NCI-H82 (cell line): Measurements from ENCODE around the gene TMEM240.

Experiments used
- DNase-seq: peaks from one replicate; lab custom pipeline; 2025; lab: John Stamatoyannopoulos, UW

Gene TMEM240

GRCh38 chr1:1540090-1540817 lies at the start of gene TMEM240:
TMEM240 (minus strand) TSS chr1:1540624; CDS start chr1:1540346, 278 bp downstream.
- DNase-seq, result peak; percentile 49

- DNase-seq, result no peak
Observed at GRCh38 chr1:1583347-1584010, 43.1 kb upstream of the TMEM240 start.

DNA sequence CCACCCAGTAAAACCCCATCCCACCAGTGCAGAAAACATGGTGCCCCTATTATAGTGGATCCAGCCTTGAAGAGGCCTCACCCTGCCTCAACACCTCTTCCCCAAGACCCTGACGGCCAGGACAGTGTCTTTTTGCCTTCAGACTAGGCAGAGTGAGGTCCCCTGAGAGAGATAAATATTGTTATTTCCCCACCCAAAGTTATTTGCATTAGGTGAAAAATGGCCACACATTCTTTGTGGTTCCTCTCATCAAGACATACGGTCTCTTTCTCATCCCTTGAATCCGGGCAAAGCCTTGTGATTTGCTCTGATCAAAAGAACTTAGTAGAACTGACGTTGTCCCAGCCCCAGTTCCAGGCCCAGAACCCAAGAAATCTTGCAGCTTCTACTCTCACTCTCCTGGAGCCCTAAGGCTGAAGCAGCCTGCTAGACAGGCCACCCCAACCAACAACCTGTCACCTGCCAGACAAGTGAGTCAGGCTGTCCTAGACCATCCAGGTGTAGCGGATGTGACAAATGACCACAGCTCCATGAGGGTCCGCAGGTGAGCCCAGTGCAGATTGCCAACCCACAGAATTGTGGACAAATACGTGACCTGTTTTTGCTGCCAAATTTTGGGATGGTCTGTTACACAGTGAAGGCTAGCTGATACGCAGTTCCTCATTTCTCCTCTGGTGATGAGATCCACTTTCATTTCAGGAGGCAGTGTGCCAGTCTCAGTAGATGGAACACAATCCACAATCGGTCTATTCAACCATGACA lies 42.3 kb upstream of the TMEM240 start:
- no peak for DNase-seq

DNA sequence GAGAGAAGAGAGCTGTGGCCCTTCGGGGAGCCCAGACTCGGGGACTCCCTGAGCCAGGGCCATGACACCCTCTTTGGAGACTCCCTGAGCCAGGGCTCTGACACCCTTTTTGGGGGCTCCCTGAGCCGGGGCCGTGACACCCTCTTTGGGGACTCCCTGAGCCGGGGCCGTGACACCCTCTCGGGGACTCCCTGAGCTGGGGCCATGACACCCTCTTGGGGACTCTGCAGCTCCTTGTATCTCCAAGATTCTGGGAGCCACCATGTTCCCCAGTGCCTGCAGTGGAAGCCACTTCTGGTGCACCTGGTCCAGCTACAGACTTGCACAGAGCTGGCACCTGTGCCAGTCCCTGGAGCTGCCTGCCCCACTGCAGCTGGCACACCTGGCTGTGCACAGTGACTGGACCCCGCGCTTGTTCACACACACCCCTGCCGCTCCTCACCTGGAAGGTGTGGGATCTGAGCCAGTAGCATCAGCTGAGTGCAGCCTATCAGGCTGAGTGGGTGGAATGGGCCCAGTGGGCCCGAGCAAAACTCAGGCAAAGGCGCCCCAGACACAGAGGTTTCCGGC lies 38.0 kb upstream of the TMEM240 start:
- DNase-seq, result no peak

DNA sequence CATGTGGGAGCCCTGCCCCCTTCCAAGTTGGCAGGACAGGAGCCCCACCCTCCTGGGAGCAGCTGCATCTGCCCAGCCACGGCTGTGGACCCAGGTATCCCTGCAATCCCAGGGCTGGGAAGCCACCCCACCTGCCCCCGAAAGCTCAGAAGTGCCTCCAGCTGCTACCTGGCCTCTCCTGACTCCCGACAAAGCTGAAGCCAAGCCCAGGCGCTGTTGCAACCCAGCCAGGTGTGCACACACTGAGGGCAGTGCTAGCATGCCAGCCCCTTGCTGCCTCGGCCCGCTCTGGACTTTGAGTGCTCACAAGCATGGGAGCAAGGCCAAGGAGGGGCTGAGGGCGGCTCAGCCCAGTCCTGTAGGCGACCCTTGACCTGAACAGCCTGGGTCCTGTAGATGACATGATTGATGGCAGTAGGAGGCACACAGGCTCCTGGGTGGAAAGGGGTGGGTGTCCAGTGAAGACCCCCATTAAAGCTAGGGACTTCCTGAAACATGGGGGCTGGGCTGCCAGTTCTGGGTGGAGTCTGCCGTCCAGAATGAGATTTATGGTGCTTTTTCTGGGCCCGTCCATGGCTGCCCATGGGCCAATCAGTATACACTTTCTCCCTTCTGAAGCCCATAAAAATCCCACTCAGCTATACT lies 37.1 kb upstream of the TMEM240 start:
- no peak for DNase-seq

- peak; percentile 96 for DNase-seq
Observed at GRCh38 chr1:1574721-1575537, 34.5 kb upstream of the TMEM240 start, which contains the start of gene SSU72. SSU72 (minus strand) TSS chr1:1574863; CDS start chr1:1574557, 306 bp downstream.

DNA sequence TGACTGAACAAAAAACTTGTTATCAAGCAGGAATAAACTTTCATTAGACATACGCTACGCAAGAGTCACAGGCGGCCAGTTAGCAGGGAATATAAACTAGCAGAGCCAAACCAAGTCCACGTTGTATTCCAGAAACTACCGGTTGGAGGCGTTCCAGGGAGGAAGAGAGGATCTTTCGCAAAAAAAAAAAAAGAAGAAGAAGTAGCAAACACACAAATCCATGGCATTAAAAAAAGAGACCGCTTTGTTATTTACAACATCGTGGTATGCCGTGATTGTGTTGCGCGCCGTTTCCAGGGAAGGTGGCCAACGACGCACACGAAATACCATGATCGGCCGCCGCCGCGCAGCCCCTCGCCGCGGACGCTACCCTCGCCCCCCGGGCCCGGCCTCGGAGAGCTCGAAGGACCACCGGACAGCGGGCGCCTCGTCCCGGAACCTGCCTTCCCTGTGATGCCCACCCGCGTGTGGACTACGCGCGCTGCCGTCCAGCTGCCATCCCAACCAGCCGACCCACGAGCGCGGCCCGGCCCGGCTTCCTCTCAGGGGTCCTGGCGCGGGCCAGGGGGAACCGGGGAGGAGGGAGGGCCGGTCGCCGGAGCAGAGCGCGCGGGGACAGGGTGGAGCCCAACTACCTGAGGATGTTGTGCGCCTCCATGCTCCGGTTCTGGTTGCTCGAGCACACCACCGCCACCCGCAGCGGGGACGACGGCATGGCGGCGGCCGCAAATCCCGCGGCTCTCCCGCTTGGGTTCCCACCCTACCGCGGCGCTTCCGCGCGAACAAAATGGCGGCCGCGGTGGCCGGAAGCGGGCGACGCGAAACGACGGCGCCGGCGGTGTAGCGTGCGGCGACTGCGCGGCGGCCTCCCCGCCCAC lies 33.7 kb upstream of the TMEM240 start:
- DNase-seq, result peak; percentile 82

GRCh38 chr1:1569341-1569740 lies 28.9 kb upstream of the TMEM240 start:
- no peak for DNase-seq

- DNase-seq, result no peak
Observed at GRCh38 chr1:1567891-1568291, 27.5 kb upstream of the TMEM240 start.

GRCh38 chr1:1567152-1567875 lies 26.9 kb upstream of the TMEM240 start:
- no peak for DNase-seq

- DNase-seq, result no peak
Observed at GRCh38 chr1:1565340-1565739, 24.9 kb upstream of the TMEM240 start.

- DNase-seq, result no peak
Observed at GRCh38 chr1:1564268-1564667, 23.8 kb upstream of the TMEM240 start.

DNA sequence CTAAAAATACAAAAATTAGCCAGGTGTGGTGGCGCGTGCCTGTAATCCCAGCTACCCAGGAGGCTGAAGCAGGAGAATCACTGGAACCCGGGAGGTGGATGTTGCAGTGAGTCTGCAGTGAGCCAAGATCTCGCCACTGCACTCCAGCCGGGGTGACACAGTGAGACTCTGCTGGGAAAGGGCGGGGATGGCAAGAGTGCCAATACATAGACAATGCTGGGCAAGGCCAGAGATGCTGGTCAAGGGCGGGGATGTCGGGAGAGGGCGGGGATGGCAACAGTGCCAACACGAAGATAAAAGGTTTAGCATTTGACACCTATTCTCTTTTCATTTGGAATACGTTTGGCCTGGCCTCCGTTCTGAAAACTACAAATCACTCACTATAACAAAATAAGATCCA lies 23.3 kb upstream of the TMEM240 start:
- no peak for DNase-seq

GRCh38 chr1:1562556-1563195 lies 22.3 kb upstream of the TMEM240 start:
- peak; percentile 58 for DNase-seq

- DNase-seq, result no peak
Observed at GRCh38 chr1:1561801-1562470, 21.5 kb upstream of the TMEM240 start.

DNA sequence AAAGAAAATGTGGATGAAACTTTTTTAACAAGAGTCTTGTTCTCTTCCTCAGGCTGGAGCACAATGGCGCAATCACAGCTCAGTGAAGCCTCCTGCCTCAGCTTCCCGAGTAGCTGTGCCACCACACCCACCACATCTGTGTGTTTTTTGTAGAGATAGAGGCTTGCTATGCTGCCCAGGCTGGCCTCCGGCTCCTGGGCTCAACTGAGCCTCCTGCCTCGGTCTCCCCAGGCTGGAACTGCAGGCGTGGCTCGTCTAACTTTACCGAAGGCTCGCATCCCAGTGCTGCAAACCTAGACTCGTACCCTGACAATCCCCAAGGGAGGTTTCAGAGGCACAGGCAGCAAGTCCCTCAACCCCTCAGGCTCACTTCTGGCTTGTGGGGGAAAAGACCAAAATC lies 19.8 kb upstream of the TMEM240 start:
- no peak for DNase-seq

DNA sequence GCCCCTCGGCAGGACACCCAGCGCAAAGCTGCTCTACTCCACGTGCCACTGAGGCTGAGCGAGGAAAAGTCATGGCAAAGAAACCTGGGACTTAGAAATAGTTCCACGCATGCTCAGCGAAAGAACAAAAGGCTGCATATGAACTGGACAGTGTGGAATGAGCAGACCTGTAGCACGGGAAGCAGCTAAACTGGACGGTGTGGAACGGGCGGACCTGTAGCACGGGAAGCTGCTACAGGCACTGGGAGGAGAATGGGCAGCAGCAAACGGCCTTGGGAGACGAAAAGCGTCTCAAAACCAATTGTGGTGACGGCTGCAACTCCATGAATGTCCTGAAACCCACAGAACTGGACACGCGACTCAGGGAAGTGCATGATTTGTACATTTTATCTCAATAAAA lies 18.6 kb upstream of the TMEM240 start:
- no peak for DNase-seq

DNA sequence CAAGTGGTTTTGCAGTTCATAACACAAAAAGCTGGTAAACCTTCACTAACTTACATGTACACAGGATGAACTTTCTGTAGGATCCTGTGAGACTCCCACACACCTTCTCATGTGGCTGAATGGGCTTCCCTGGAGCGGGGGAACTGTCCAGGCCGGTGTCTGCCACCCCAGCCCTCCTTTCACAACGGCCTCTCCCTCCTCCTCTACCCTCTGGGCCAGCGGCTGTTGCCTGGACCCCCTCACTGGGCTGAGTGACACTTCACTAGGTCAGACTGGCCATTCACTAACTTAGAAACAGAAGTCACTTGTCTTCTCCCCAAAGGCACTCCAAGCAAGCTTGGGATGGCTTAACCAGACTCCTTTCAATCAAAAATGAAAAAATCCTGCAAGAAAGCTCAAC lies 18.2 kb upstream of the TMEM240 start:
- no peak for DNase-seq
